Testis (tissue), 5 donors: ENCODE data around the gene DAD1. TPM values are rescaled to one million over a fixed set of nuclear protein-coding genes. Genes with fewer than 3 reads are reported as not detected.
"Not testable (repeated sequence)": the region's sequence is repeated elsewhere in the genome, so short reads cannot be mapped to it uniquely, and the experiment has no call there.

ENCODE experiments used
- DNase-seq: peaks from one replicate; pipeline ENCODE4 v3.0.0-alpha.2; 2019
- H3K27ac ChIP-seq, 2 donors: fragments of 200-600 bp; sonication (generic); one replicate each; pipeline ENCODE4 v1.5.1; 2019
- H3K27me3 ChIP-seq: fragments of 200-600 bp; sonication (generic); one replicate; pipeline ENCODE4 v1.5.1; 2019
- H3K36me3 ChIP-seq: fragments of 200-600 bp; sonication (generic); one replicate; pipeline ENCODE4 v1.5.1; 2017; ENCODE audit warnings: low read depth; ENCODE audit errors: missing control alignments
- H3K4me1 ChIP-seq: fragments of 200-600 bp; sonication (generic); one replicate; pipeline ENCODE4 v1.5.1; 2019
- H3K4me3 ChIP-seq, 2 donors: fragments of 200-600 bp; sonication (generic); one replicate each; pipeline ENCODE4 v1.5.1; 2017 to 2019
- H3K9me3 ChIP-seq: fragments of 200-600 bp; sonication (generic); one replicate; pipeline ENCODE4 v1.5.1; 2017
- POLR2A ChIP-seq: fragments of 450-650 bp; IDR thresholded peaks from one replicate; pipeline ENCODE4 v1.6.1; 2017; ENCODE audit warnings: antibody characterized with exemption, mild to moderate bottlenecking, moderate library complexity
- WGBS, 2 donors: methylation state at CpG; one replicate each; pipeline ENCODE4 v1.1.5; 2018; 5-methylcytosine and 5-hydroxymethylcytosine counted together
- intact Hi-C: fragments of 100-400 bp; cut with DNase I; formaldehyde crosslinking; loops from one replicate; pipeline ENCODE4 v1.15.1; 2023; ENCODE audit warnings: low total_unique reads
- long read RNA-seq, 2 donors: transcript quantifications; one replicate each; lab custom pipeline, GENCODE V29; 2026
- polyA plus RNA-seq: library from polyadenylated mRNA; stranded (reverse); fragments of 350-450 nt; fragmentation: Illumina TruSeq; extraction: RNeasy Lipid Tissue Mini Kit (QIAGEN cat#74804); gene quantifications from one replicate; pipeline ENCODE4 v1.2.3, GENCODE V29; 2014; ENCODE audit warnings: low read depth, low replicate concordance; ENCODE audit not compliant: insufficient read depth
- total RNA-seq, 2 donors: library from RNA; depleted of rRNA; stranded (reverse); fragments of >200 nt; gene quantifications; one replicate each; pipeline ENCODE4 v1.2.3, GENCODE V29; 2016
- TF ChIP-seq, protein P1 (sequence below), 3 experiments: fragments of 450-650 bp in 2 of 3; fragments of 200-600 bp in 1 of 3; sonication (generic) in 1 of 3; IDR thresholded peaks; one replicate each; pipeline ENCODE4 v1.5.1; 2016 to 2019; ENCODE audit warnings: antibody characterized with exemption in 3 of 3, mild to moderate bottlenecking in 2 of 3, moderate library complexity in 1 of 3

The DAD1 gene
- total RNA-seq (100 to 1,000 TPM; 209 to 235 TPM), polyA plus RNA-seq (350 TPM)
- long read RNA-seq, donor 1, transcript DAD1-201 (3 exons, 731 nt) = major isoform, 142 of 157 reads
- long read RNA-seq, donor 1, partial matches to known transcripts = 15 of 157 reads
- long read RNA-seq, donor 1, other reads (novel, unspliced or antisense) = 0 of 157 reads
- long read RNA-seq, donor 2, transcript DAD1-201 (3 exons, 731 nt) = major isoform, 91 of 119 reads
- long read RNA-seq, donor 2, partial matches to known transcripts = 28 of 119 reads
- long read RNA-seq, donor 2, other reads (novel, unspliced or antisense) = 0 of 119 reads

DNA sequence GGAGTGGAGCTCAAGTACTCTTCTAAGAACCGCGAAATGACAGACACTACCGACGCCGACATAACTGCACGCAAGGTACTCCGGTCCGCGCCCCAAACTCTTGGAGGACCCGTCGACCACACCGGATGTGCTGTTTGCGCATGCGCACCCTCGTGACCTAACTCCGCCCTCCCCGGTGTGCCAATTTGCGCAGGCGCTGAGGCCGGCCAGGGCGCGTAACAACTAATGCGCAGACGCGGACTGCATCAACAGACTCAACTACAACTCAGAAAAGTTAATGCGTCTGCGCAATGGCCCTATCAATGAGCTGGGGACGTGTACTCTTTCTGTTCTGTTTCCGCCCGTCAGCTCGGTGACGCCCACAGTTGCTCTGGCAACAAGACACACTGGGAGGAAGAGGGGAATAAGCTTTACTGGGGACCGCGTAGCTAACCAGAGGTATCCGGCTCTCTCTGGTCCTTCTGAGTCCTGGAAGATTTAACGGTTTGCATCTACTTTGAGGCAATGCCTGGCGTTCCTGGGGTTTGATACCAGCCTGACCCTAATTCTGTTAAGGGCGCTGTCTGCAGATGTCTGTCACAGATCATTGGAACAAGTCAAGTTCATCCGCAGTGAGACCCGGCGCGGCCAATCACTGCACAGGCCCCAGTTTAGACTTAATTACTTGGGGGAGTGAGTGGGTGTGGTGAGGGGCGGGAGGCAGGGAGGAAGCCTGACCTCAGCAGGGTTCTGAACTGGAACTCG is at the start of gene DAD1:
DAD1 (minus strand) TSS at position 129 of the 744 bp plus-strand sequence; CDS start at position 62, 67 bp downstream.
- 0 to 1% methylated on average over 16 to 44 of the region's 44 CpGs for WGBS, 2 donors
- Histone ChIP-seq H3K4me3 (peak within 1 kb of the TSS; percentile 82 to 94), H3K9me3 (no peaks in the 10 kb centered on the region), H3K4me1 (peaks cover 17% of the 10 kb centered on the region), H3K36me3 (no peaks in the 10 kb centered on the region), H3K27ac (peak within 1 kb of the TSS; percentile 48 to 88), H3K27me3 (no peaks in the 10 kb centered on the region)
- intact Hi-C loops = no loop called here
- peak; percentile 43 for TF ChIP-seq POLR2A
- TF ChIP-seq, protein P1, sequence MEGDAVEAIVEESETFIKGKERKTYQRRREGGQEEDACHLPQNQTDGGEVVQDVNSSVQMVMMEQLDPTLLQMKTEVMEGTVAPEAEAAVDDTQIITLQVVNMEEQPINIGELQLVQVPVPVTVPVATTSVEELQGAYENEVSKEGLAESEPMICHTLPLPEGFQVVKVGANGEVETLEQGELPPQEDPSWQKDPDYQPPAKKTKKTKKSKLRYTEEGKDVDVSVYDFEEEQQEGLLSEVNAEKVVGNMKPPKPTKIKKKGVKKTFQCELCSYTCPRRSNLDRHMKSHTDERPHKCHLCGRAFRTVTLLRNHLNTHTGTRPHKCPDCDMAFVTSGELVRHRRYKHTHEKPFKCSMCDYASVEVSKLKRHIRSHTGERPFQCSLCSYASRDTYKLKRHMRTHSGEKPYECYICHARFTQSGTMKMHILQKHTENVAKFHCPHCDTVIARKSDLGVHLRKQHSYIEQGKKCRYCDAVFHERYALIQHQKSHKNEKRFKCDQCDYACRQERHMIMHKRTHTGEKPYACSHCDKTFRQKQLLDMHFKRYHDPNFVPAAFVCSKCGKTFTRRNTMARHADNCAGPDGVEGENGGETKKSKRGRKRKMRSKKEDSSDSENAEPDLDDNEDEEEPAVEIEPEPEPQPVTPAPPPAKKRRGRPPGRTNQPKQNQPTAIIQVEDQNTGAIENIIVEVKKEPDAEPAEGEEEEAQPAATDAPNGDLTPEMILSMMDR (IDR thresholded peaks at IDR 0.05) = peak in 2 of 3 experiments; percentile 16 to 35
- DNase-seq = peak; percentile 98

DNA sequence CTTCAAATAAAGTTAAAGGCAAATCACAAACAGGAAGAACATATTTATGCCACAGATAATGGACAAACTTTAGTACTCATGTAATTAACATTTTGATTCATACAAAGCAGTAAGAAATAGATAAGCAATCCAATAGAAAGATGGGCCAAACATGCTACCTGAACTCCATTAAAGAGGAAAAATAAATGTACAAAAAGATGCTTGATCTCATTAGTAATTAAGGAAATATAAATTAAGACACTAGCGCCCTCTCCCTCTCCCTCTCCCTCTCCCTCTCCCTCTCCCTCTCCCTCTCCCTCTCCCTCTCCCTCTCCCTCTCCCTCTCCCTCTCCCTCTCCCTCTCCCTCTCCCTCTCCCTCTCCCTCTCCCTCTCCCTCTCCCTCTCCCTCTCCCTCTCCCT is 47.0 kb upstream of the DAD1 start:
- H3K36me3 ChIP-seq, H3K27me3 ChIP-seq, DNase-seq, H3K4me3 ChIP-seq, H3K4me1 ChIP-seq, H3K9me3 ChIP-seq, intact Hi-C loops, H3K27ac ChIP-seq: not testable (repeated sequence)
- WGBS, 2 donors = 31 to 45% methylated on average over 1 of the region's 1 CpG

DNA sequence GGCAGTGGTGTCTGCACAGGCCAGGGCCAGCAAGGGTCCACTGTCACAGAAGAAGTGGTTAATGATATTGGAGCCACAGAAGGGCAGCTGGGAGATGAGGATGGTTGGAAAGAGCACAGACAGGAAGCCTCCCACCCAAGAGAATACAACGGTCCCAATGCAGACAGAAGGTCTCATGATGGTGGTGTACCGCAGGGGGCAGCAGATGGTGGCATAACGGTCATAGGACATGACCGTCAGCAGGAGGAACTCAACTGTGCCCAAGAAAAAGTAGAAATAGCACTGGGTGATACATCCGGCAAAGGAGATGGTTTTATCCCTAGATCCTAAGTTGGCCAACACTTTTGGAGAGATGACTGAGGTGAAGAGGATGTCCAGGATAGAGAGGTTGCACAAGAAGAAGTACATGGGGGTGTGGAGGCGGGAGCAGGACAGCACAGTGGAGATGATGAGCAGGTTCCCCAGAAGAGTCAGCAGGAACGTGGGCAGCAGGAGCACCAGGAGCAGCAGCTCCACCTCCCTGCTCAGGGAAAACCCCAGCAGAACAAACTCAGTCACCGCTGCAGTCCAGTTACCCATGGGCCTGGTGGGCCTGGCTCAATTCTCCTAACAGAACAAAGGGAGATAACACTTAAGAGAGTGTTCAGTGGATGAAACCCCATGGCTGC is 45.3 kb upstream of the DAD1 start:
- 75 to 81% methylated on average over 8 of the region's 8 CpGs for WGBS, 2 donors
- intact Hi-C loops = no loop called here
- no peaks in the 10 kb centered on the region for H3K36me3 ChIP-seq
- DNase-seq = no peak
- no peak for TF ChIP-seq POLR2A
- TF ChIP-seq, protein P1 (IDR thresholded peaks at IDR 0.05) = no peak
- H3K27me3 ChIP-seq = no peaks in the 10 kb centered on the region
- H3K4me1 ChIP-seq = no peaks in the 10 kb centered on the region
- no peak overlapping the region for H3K27ac ChIP-seq
- no peak overlapping the region for H3K4me3 ChIP-seq
- no peaks in the 10 kb centered on the region for H3K9me3 ChIP-seq

DNA sequence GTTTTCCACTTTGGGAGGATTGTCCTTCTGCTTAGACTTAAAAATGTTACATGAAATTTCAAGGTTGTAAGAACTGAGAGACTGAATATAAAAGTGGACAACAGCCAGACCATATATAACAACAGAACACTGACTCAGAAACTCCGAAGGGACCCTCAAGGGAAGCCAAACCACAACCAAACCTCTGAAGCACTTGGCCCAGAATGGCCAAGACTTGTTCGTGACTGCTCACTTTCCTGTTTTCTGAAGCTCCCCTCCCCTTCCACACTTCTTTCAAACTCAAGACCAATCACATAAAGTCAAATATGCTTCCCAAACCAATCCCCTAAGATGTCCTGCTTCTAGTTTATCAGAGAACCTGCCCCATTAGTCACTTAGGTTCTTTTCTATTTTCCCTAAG is 41.5 kb upstream of the DAD1 start:
- no peak for TF ChIP-seq POLR2A
- Histone ChIP-seq H3K4me3 (no peak overlapping the region), H3K4me1 (no peaks in the 10 kb centered on the region), H3K27ac (no peak overlapping the region), H3K27me3 (no peaks in the 10 kb centered on the region), H3K36me3 (no peaks in the 10 kb centered on the region), H3K9me3 (no peaks in the 10 kb centered on the region)
- DNase-seq = no peak
- intact Hi-C loops = no loop called here
- 76 to 81% methylated on average over 2 of the region's 2 CpGs for WGBS, 2 donors

DNA sequence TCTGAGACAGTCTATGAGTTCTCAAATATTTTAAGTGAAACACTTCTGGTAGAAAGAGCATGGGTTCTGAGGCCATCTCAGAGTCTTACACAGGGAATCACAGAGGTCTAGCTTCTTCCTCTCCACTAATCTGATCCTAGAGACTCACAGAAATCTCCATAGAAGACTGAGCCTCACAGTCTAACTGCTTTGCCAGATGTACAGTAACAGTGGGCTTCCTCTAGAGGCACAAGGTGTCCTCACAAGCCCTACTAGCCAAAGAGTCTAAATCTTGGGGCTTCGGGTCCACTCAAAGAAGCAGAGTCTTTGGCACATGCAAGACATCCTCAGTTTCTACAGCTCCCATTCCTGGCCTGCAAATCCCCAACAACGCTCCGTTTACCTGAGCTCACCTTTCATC is 41.0 kb upstream of the DAD1 start:
- WGBS, 2 donors = 93% methylated on average over 3 of the region's 3 CpGs
- no peak overlapping the region for H3K4me3 ChIP-seq

More for the DNA sequence above, 41.0 kb upstream of the DAD1 start:
- Histone ChIP-seq H3K27me3 (no peaks in the 10 kb centered on the region), H3K36me3 (no peaks in the 10 kb centered on the region), H3K27ac (no peak overlapping the region), H3K9me3 (no peaks in the 10 kb centered on the region), H3K4me1 (no peaks in the 10 kb centered on the region)
- TF ChIP-seq, protein P1 (IDR thresholded peaks at IDR 0.05) = no peak
- no peak for TF ChIP-seq POLR2A
- intact Hi-C loops = no loop called here
- no peak for DNase-seq
